GM18499 (cell line): ENCODE data around the gene HACL1.
"Not testable (repeated sequence)": the region's sequence is repeated elsewhere in the genome, so short reads cannot be mapped to it uniquely, and the experiment has no call there.

ENCODE experiments used
- ATAC-seq: cut with Tn5 transposase; IDR thresholded peaks from one replicate; pipeline ENCODE4 v1.9.1; 2021; ENCODE audit warnings: moderate number of reproducible peaks; ENCODE audit not compliant: insufficient read depth, unreplicated experiment

Gene HACL1

GRCh38 chr3:15630646-15631350 is 29.4 kb upstream of the HACL1 start:
- no peak for ATAC-seq

DNA sequence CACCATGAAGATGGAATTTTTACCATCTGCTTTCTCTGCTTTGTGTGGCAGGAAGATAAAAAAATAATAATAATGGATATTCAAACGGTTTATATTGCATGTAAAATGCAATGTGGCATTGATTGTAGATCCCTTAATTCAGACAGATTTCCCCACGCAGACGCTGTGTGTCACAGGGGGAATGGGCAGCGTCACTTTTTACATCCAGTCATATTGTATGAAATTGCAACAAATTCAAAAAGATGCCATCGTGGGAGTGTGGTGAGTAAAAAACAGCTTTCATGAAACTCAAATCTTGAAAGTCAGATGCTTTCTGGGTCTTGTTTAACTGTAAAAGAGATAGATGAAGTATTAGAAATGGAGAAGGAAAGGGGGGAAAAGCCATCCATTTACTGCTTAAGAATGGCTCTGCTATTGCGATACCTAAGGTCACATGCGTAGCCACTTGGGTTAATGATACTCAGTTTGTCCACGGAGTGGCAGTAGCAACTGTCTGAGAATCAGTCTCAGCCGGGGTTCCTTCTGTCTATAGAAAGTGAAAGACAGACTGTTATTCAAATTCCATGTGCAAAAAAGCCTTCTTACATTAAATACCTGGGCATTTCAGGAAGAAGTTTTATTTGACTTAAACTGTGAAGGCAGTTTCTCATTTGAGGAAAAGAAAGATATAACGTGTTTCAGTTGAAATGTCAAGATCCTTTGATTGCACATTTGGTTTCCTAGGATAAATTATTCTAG is 28.7 kb upstream of the HACL1 start:
- peak; percentile 92 for ATAC-seq

GRCh38 chr3:15628967-15629366 is 27.6 kb upstream of the HACL1 start:
- no peak for ATAC-seq

DNA sequence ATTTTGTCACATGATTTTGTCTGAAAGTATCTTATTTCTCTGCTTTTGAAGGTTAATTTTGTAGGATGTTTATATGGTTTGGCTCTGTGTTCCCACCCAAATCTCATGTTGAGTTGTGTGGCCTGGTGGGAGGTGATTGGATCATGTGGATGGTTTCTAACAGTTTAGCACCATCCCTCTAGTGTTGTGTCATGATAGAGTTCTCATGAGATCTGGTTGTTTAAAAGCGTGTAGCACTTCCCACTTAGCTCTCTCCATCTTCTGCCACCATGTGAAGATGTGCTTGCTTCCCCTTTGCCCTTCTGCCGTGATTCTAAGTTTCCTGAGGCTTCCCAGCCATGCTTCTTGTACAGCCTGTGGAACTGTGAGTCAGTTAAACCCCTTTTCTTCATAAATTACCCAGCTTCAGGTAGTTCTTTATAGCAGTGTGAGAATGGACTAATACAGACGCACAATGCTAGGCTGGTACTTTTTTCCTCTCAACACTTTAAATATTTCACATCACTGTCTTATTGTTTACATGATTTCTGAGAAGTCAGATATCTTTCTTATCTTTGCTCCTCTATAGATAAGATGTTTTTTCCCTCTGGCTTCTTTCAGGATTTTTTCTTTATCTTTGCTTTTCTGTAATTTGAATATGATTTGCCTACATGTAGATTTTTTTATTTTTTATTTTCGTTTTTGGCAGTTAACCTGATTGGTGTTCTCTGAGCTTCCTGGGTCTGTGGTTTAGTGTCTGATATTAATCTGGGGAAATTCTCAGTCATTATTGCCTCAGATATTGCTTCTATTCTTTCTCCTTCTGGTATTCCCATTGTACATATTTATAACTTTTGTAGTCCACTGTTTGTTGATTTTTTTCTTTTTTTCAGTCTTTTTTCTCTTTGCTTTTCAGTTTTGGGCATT is 22.4 kb upstream of the HACL1 start:
- ATAC-seq = no peak

DNA sequence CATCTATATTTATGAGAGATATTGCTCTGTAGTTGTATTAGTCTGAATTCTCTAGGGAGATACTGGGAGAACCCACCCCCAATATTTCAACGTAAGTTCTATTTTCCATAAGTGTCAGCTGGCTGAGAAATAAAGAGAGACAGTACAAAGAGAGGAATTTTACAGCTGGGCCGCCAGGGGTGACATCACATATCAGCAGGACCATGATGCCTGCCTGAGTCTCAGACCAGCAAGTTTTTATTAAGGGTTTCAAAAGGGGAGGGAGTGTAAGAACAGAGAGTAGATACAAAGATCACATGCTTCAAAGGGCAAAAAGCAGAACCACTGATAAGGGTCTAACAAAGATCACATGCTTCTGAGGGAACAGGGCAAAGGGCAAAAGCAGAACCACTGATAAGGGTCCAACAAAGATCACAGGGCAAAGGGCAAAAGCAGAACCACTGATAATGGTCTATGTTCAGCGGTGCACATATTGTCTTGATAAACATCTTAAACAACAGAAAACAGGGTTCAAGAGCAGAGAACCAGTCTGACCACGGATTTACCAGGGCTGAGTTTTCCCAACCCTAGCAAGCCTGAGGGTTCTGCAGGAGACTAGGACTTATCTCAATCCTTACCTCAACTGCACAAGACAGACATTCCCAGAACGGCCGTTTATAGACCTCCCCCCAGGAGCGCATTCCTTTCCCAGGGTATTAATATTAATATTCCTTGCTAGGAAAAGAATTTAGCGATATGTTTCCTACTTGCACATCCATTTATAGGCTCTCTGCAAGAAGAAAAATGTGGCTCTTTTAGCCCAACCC is 18.5 kb upstream of the HACL1 start:
- ATAC-seq = not testable (repeated sequence)

GRCh38 chr3:15616053-15616452 is 14.7 kb upstream of the HACL1 start:
- ATAC-seq = no peak

- no peak for ATAC-seq
Measured at GRCh38 chr3:15614958-15615357, 13.6 kb upstream of the HACL1 start.

DNA sequence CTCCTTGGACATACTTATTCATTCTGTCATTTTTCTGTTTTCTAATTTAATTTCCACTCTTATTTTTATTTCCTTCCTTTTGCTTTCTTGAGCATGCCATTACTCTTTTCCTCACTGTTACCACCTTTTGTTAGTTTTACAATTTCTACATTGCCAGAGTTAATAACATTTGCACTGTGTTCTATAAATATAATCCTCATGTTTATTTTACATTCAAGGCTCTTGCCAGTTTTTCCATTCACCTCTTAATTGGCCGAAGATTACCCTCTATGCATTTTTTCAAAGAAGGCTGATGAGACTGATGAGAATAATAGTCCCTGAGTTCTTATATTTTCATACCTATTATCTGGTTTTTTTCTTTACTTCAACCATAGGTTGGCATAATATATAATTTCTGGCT is 10.6 kb upstream of the HACL1 start:
- no peak for ATAC-seq

GRCh38 chr3:15611018-15611417 is 9.6 kb upstream of the HACL1 start:
- ATAC-seq = no peak

DNA sequence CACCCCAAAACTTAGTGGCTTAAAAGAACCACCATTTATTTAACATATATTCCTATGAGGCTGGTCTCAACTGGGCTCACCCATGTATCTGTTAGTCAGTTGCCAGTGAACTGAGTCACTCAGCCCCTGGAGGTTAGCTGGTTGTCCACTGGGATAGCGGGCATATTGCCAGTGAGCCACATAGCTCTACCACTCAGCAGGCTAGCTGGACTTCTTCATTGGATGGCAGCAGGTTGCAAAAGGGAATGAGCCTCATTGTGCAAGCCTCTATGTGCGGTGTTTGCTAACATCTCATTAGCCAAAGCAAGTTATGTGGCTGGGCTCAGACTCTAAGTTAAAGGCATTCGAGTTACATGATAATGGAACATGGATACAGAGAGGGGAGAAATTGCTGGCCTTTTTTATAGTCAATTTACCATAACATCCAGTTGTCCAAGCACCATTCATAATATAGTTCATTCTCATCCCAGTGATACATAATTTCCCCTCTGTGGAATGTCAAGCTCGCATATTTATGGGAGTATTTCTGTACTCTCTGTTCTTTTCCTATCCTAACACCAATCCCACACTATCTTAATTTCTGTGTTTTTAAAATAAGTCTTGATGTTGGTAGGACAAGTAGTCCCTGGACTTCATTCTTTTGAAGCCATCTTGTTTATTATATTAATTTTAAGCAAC is 8.9 kb upstream of the HACL1 start:
- ATAC-seq = no peak

DNA sequence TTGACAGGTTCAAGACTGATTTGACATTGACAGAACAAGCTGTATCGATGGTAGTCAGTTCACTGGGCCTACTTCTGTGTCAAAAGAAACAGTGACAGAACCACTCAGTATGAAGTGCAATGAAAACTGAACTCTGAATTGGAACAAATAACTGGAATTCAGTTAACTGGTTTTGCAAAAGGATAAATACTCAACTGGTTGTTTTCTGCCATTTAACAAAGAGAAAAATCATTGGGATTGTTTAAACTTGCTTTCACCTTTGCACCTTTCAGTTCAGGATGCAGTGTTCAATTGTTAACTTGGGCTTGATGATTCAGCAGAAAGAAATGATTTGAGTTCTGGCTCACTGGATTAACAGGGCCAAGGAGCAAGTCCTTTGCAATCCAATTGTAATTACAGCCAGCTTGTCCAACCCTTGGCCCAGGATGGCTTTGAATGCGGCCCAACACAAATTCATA is 5.1 kb upstream of the HACL1 start:
- ATAC-seq = no peak

DNA sequence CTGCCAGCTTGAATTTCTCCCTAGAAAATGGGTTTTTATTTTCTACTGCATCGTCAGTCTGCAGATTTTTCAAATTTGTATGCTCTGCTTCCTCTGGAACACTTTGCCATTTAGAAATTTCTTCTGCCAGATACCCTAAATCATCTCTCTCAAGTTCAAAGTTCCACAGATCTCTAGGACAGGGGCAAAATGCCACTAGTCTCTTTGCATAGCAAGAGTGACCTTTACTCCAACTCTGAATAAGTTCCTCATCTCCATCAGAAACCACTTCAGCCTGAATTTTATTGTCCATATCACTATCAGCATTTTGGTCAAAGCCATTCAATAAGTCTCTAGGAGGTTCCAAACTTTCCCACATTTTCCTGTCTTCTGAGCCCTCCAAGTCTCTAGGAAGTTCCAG is 3.2 kb upstream of the HACL1 start:
- ATAC-seq = not testable (repeated sequence)

- not testable (repeated sequence) for ATAC-seq
Measured at GRCh38 chr3:15602816-15603215, 1.4 kb upstream of the HACL1 start.

GRCh38 chr3:15602146-15602536 is 772 bp upstream of the HACL1 start:
- ATAC-seq = no peak

DNA sequence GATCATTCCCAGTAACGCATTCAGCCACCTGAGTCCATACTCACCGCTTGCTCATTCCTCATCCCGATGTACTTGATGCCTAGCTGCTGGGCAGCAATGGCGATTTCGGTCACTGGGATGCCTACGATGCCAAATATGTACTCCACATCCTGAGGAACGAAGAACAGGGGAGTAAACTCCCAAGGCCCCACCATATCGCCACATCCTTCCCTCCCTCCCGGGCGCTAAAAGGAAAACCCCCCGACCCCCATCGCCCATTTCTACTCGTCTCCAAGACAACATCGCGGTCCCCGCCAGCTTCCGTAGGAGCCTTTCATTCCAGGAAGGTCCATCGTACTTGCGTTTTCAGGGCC is 347 bp downstream of the HACL1 start:
- peak; percentile 6 for ATAC-seq

DNA sequence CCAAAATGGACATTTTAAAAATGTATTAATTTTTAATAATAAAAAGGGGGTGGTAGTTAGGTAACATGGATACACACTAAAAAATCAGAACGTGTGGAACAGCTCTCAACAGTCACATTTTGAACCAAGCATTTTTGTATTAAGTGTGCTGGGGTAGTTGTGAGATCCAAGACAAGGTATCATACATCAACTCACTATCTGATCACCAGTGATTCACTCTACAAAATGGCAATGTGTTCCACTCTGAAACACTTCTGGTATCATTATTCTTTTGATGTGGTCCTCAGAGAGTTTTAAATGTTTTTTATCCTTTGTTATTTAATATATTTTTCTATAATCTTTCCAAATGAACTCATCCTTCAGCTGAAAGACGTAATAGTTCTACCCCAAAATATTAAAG is 5.4 kb downstream of the HACL1 start:
- no peak for ATAC-seq

- no peak for ATAC-seq
Measured at GRCh38 chr3:15592968-15593367, 8.4 kb downstream of the HACL1 start.

- no peak for ATAC-seq
Measured at GRCh38 chr3:15591928-15592327, 9.4 kb downstream of the HACL1 start.

GRCh38 chr3:15591242-15591641 is 10.1 kb downstream of the HACL1 start:
- no peak for ATAC-seq
